SK-N-MC (cell line): Measurements from ENCODE around the gene C1orf50.

Source experiments
- DNase-seq: peaks from one replicate; pipeline ENCODE4 v3.0.0-alpha.2; 2011; ENCODE audit warnings: low read depth, low spot score
- H3K27ac ChIP-seq: fragments of 200-600 bp; sonication (generic); 2 replicates; pipeline ENCODE4 v1.5.1; 2016; ENCODE audit warnings: mixed run types
- H3K36me3 ChIP-seq: fragments of 200-600 bp; sonication (generic); 2 replicates; pipeline ENCODE4 v1.6.1; 2017; ENCODE audit warnings: antibody characterized with exemption, low read length, mixed read lengths; ENCODE audit not compliant: insufficient read depth
- H3K4me3 ChIP-seq: fragments of 200-600 bp; sonication (generic); 2 replicates; pipeline ENCODE4 v1.5.1; 2016
- H3K9ac ChIP-seq: fragments of 200-600 bp; sonication (generic); 2 replicates; pipeline ENCODE4 v1.8.0; 2017; ENCODE audit warnings: mixed run types, mixed read lengths; ENCODE audit not compliant: insufficient read length
- H3K9me3 ChIP-seq: fragments of 200-600 bp; sonication (generic); 2 replicates; pipeline ENCODE4 v1.6.1; 2017; ENCODE audit warnings: low read depth, mild to moderate bottlenecking, antibody characterized with exemption, low read length, moderate library complexity, mixed read lengths
- EZH2 ChIP-seq: fragments of 200-600 bp; sonication (generic); IDR thresholded peaks from one replicate; pipeline ENCODE4 v1.6.1; 2017; ENCODE audit warnings: antibody characterized with exemption
- FOXP2 ChIP-seq: optimal IDR thresholded peaks from 2 replicates; pipeline ENCODE3; 2011; ENCODE audit warnings: mild to moderate bottlenecking, moderate library complexity; ENCODE audit not compliant: insufficient read depth; ENCODE audit errors: extremely low read length, control extremely low read depth
- POLR2AphosphoS5 ChIP-seq: IDR thresholded peaks from 2 replicates; pipeline ENCODE4 v1.6.1; 2012; ENCODE audit warnings: mild to moderate bottlenecking, low read depth, low read length, borderline replicate concordance

C1orf50 gene

GRCh38 chr1:42752284-42752683 lies 14.8 kb upstream of the C1orf50 start:
- DNase-seq = no peak
- Histone ChIP-seq H3K27ac (no peak overlapping the region), H3K36me3 (peaks cover 52% of the 10 kb centered on the region; the same call in 1 of the 2 replicates), H3K9ac (no peak overlapping the region), H3K4me3 (no peak overlapping the region), H3K9me3 (no peaks in the 10 kb centered on the region)
- TF ChIP-seq POLR2AphosphoS5 (no peak), FOXP2 (no peak), EZH2 (no peak)

- no peak for DNase-seq
- H3K36me3 ChIP-seq = peaks cover 59% of the 10 kb centered on the region
- no peak for TF ChIP-seq POLR2AphosphoS5
- no peak for TF ChIP-seq EZH2
- TF ChIP-seq FOXP2 = no peak
Measured at GRCh38 chr1:42753070-42753469, 14.0 kb upstream of the C1orf50 start.

GRCh38 chr1:42756956-42757891 lies 9.8 kb upstream of the C1orf50 start:
- no peak overlapping the region for H3K27ac ChIP-seq
- no peak for TF ChIP-seq POLR2AphosphoS5
- H3K4me3 ChIP-seq = no peak overlapping the region
- H3K36me3 ChIP-seq = peaks cover 50% of the 10 kb centered on the region
- no peaks in the 10 kb centered on the region for H3K9me3 ChIP-seq
- no peak overlapping the region for H3K9ac ChIP-seq
- DNase-seq = no peak

More at GRCh38 chr1:42753070-42753469, 14.0 kb upstream of the C1orf50 start:
- Histone ChIP-seq H3K4me3 (no peak overlapping the region), H3K27ac (no peak overlapping the region), H3K9ac (no peak overlapping the region), H3K9me3 (no peaks in the 10 kb centered on the region)

- Histone ChIP-seq H3K9me3 (no peaks in the 10 kb centered on the region), H3K4me3 (no peak overlapping the region), H3K27ac (no peak overlapping the region), H3K36me3 (peaks cover 43% of the 10 kb centered on the region), H3K9ac (no peak overlapping the region)
- no peak for DNase-seq
- TF ChIP-seq POLR2AphosphoS5 (no peak), EZH2 (no peak), FOXP2 (no peak)
Measured at GRCh38 chr1:42757892-42758275, 9.2 kb upstream of the C1orf50 start.

- Histone ChIP-seq H3K9me3 (no peaks in the 10 kb centered on the region), H3K27ac (no peak overlapping the region), H3K9ac (no peak overlapping the region), H3K4me3 (no peak overlapping the region), H3K36me3 (peaks cover 39% of the 10 kb centered on the region)
- no peak for DNase-seq
- TF ChIP-seq FOXP2 (no peak), EZH2 (no peak), POLR2AphosphoS5 (no peak)
Measured at GRCh38 chr1:42758641-42759040, 8.4 kb upstream of the C1orf50 start.

GRCh38 chr1:42759114-42759513 lies 7.9 kb upstream of the C1orf50 start:
- Histone ChIP-seq H3K4me3 (no peak overlapping the region), H3K9ac (no peak overlapping the region), H3K9me3 (no peaks in the 10 kb centered on the region), H3K27ac (no peak overlapping the region), H3K36me3 (peaks cover 35% of the 10 kb centered on the region)
- no peak for DNase-seq
- TF ChIP-seq POLR2AphosphoS5 (no peak), EZH2 (no peak), FOXP2 (no peak)

- TF ChIP-seq FOXP2 (no peak), POLR2AphosphoS5 (no peak)
- Histone ChIP-seq H3K9ac (no peak overlapping the region), H3K36me3 (peaks cover 16% of the 10 kb centered on the region), H3K27ac (no peak overlapping the region), H3K4me3 (no peak overlapping the region), H3K9me3 (no peaks in the 10 kb centered on the region)
- DNase-seq = no peak
Measured at GRCh38 chr1:42761567-42761966, 5.5 kb upstream of the C1orf50 start.

- no peak overlapping the region for H3K9ac ChIP-seq
- TF ChIP-seq FOXP2 (no peak), POLR2AphosphoS5 (no peak), EZH2 (no peak)
- peaks cover 9% of the 10 kb centered on the region for H3K36me3 ChIP-seq
- DNase-seq = no peak
- no peak overlapping the region for H3K27ac ChIP-seq
- H3K9me3 ChIP-seq = no peaks in the 10 kb centered on the region
- no peak overlapping the region for H3K4me3 ChIP-seq
Measured at GRCh38 chr1:42762269-42762668, 4.8 kb upstream of the C1orf50 start.

GRCh38 chr1:42765269-42765668 lies 1.8 kb upstream of the C1orf50 start:
- H3K9ac ChIP-seq = peak overlapping the region; percentile 82
- TF ChIP-seq POLR2AphosphoS5 (no peak), EZH2 (no peak), FOXP2 (no peak)
- no peak for DNase-seq
- H3K27ac ChIP-seq = no peak overlapping the region
- H3K4me3 ChIP-seq = peak overlapping the region; percentile 84
- no peaks in the 10 kb centered on the region for H3K9me3 ChIP-seq
- H3K36me3 ChIP-seq = peaks cover 3% of the 10 kb centered on the region; the same call in 1 of the 2 replicates
